Urinary bladder (tissue), 4 donors: Measurements from ENCODE around the gene C1QTNF8. TPM values are rescaled to one million over a fixed set of nuclear protein-coding genes. Genes with fewer than 3 reads are reported as not detected.

Experiments used
- DNase-seq: peaks from one replicate; pipeline ENCODE4 v3.0.0-alpha.2; 2015; ENCODE audit errors: extremely low spot score
- H3K27ac ChIP-seq: one replicate; pipeline ENCODE4 v1.5.1; 2013; ENCODE audit warnings: low read depth, mild to moderate bottlenecking, moderate library complexity
- H3K36me3 ChIP-seq: one replicate; pipeline ENCODE4 v1.6.1; 2013; ENCODE audit warnings: mild to moderate bottlenecking, moderate library complexity; ENCODE audit not compliant: insufficient read depth
- H3K4me1 ChIP-seq: one replicate; pipeline ENCODE4 v1.6.1; 2013; ENCODE audit warnings: mild to moderate bottlenecking, moderate library complexity; ENCODE audit not compliant: insufficient read depth
- H3K4me3 ChIP-seq: one replicate; pipeline ENCODE4 v1.5.1; 2013; ENCODE audit warnings: low read depth, low read length
- WGBS: extraction: QIAGEN DNeasy Blood & Tissue Kit; methylation state at CpG from one replicate; pipeline ENCODE4 v1.1.7; 2013; 5-methylcytosine and 5-hydroxymethylcytosine counted together
- polyA plus RNA-seq: library from polyadenylated mRNA; stranded (reverse); fragments of 200-250 nt; gene quantifications from one replicate; pipeline ENCODE4 v1.2.3, GENCODE V29; 2013
- total RNA-seq: library from RNA; depleted of rRNA; stranded (reverse); fragments of >200 nt; gene quantifications from one replicate; pipeline ENCODE4 v1.2.3, GENCODE V29; 2014
- donor health status: healthy with polysubstance abuse.
- donor health status: healthy.

Gene C1QTNF8
- total and polyA plus RNA-seq, 2 donors = not detected

DNA sequence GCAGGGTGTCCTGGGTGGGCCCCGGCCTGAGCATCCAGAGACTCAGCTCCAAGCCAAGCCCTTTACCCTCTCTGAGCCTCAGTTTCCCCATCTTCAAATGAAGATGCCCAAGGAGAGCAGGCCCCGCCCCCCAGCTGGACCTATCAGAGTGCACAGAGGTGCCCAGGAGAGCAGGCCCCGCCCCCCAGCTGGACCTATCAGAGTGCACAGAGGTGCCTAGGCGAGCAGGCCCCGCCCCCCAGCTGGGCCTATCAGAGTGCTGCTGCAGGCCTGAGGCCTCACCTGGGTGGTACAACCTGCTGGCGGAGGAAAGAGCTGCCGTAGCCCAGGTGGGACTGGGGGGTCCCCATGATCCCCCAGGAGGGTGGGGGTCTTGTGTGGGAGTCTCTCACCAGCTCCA lies 26.9 kb downstream of the C1QTNF8 start:
- DNase-seq = no peak
- no peak overlapping the region for H3K27ac ChIP-seq
- H3K36me3 ChIP-seq = no peaks in the 10 kb centered on the region
- WGBS = 88% methylated on average over 7 of the region's 7 CpGs
- H3K4me3 ChIP-seq = no peak overlapping the region
- no peaks in the 10 kb centered on the region for H3K4me1 ChIP-seq

DNA sequence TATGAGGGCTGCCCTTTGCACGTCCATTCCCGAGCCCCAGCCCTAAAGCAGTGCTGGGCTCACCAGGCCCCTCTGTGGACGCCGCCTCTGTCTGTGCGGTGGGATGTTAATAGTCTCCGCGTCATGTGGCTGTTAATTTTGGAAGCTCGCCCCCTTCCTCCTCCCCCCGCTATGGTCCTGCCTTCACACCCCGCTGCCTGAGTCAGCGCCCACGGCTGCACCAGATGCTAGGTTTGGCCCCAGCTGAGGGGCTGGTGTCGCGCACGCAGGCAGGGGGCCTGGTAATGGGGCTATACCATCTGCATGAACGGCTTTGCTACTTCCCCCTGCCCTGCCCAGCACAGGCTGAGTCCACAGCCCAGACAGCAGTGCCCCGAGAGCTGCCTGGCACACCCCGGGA lies 27.6 kb downstream of the C1QTNF8 start:
- no peak for DNase-seq
- no peaks in the 10 kb centered on the region for H3K4me1 ChIP-seq
- H3K27ac ChIP-seq = no peak overlapping the region
- 60% methylated on average over 18 of the region's 18 CpGs for WGBS
- no peaks in the 10 kb centered on the region for H3K36me3 ChIP-seq
- H3K4me3 ChIP-seq = no peak overlapping the region

DNA sequence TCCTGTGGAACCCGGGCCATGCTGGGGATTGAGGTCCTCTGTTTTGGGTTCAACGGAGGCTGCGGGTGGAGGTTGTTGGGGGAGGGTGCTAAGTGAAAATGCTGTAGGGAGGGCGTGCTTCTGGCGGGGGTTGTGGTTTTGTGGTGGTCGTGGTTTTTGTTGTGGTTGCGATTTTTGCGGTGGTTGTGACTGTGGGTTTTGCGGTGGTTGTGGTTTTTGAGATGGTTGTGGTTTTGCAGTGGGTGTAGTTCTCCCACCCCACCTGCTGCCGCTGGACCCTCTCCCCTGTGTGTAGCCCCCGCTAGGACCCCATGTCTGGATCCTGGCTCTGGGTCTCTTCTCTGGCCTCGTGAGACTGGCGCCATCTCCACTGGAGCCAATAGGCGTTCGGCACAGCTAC lies 28.4 kb downstream of the C1QTNF8 start:
- Histone ChIP-seq H3K27ac (no peak overlapping the region), H3K4me1 (no peaks in the 10 kb centered on the region), H3K36me3 (no peaks in the 10 kb centered on the region), H3K4me3 (no peak overlapping the region)
- no peak for DNase-seq
- WGBS = 70% methylated on average over 15 of the region's 15 CpGs

- DNase-seq = no peak
- no peak overlapping the region for H3K27ac ChIP-seq
- 63% methylated on average over 24 of the region's 24 CpGs for WGBS
Observed at GRCh38 chr16:1066584-1067172, 29.4 kb downstream of the C1QTNF8 start.

DNA sequence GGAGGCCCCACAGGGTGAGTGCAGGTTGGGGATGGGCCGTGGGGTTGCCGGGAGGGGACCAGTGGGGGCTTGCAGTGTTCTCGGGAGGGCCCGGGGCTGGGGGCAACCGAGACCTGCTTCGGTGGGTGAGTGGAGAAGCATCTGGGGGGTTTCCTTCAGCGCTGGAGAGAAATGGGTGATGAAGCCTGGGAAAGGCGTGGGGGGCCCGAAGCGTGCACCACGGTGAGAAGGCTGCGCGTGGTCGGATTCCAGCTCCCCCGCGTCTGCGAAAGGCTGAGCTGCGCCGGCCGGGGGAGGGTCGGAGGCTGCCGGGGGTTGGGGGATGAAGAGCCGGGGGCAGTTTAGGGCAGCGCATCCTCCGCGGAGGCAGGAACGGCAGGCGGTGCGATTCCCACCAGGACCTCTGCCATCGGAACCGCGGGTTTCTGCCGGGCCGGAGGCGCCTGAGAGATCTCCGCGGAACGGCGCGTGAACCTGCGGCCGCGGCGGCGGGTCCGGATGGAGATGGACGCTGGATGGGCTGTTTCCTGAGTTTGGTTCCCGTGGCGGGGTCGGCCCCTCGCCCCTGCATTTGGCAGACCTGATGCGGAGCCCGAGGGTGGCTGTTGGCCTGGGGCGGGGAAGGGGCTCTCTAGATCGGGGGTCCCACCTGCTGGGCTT lies 30.4 kb downstream of the C1QTNF8 start:
- WGBS = 21% methylated on average over 55 of the region's 55 CpGs

More at GRCh38 chr16:1066584-1067172, 29.4 kb downstream of the C1QTNF8 start:
- Histone ChIP-seq H3K4me1 (no peaks in the 10 kb centered on the region), H3K4me3 (no peak overlapping the region), H3K36me3 (no peaks in the 10 kb centered on the region)

GRCh38 chr16:1063728-1064127 lies 32.3 kb downstream of the C1QTNF8 start:
- WGBS = 77% methylated on average over 21 of the region's 21 CpGs
- no peaks in the 10 kb centered on the region for H3K4me1 ChIP-seq
- H3K36me3 ChIP-seq = no peaks in the 10 kb centered on the region
- H3K4me3 ChIP-seq = no peak overlapping the region
- no peak overlapping the region for H3K27ac ChIP-seq
- no peak for DNase-seq

More for the DNA sequence above, 30.4 kb downstream of the C1QTNF8 start:
- Histone ChIP-seq H3K36me3 (no peaks in the 10 kb centered on the region), H3K27ac (no peak overlapping the region), H3K4me3 (no peak overlapping the region), H3K4me1 (no peaks in the 10 kb centered on the region)
- DNase-seq = no peak

DNA sequence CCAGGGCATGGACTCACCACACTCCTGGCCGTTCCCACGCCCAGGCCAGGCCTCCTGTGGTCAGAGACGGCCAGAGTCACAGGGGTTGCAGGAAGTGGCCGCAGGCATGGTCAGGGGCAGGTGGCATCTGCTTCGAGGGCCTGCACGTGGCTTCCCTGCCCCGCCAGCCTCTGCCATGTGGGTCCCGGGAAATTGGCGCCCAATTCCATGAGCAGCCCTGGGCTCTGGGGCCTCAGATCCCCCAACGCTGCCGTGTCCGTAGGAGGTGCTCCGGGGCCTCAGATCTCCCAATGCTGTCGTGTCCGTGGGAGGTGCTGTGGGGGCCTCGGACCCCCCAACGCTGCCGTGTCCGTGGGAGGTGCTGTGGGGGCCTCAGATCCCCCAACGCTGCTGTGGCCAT lies 33.1 kb downstream of the C1QTNF8 start:
- 73% methylated on average over 20 of the region's 20 CpGs for WGBS
- no peak for DNase-seq

GRCh38 chr16:1061769-1062505 lies 34.1 kb downstream of the C1QTNF8 start:
- Histone ChIP-seq H3K4me1 (no peaks in the 10 kb centered on the region), H3K36me3 (no peaks in the 10 kb centered on the region), H3K27ac (no peak overlapping the region), H3K4me3 (no peak overlapping the region)
- WGBS = 86% methylated on average over 43 of the region's 43 CpGs
- no peak for DNase-seq

More for the DNA sequence above, 33.1 kb downstream of the C1QTNF8 start:
- Histone ChIP-seq H3K36me3 (no peaks in the 10 kb centered on the region), H3K27ac (no peak overlapping the region), H3K4me1 (no peaks in the 10 kb centered on the region), H3K4me3 (no peak overlapping the region)

DNA sequence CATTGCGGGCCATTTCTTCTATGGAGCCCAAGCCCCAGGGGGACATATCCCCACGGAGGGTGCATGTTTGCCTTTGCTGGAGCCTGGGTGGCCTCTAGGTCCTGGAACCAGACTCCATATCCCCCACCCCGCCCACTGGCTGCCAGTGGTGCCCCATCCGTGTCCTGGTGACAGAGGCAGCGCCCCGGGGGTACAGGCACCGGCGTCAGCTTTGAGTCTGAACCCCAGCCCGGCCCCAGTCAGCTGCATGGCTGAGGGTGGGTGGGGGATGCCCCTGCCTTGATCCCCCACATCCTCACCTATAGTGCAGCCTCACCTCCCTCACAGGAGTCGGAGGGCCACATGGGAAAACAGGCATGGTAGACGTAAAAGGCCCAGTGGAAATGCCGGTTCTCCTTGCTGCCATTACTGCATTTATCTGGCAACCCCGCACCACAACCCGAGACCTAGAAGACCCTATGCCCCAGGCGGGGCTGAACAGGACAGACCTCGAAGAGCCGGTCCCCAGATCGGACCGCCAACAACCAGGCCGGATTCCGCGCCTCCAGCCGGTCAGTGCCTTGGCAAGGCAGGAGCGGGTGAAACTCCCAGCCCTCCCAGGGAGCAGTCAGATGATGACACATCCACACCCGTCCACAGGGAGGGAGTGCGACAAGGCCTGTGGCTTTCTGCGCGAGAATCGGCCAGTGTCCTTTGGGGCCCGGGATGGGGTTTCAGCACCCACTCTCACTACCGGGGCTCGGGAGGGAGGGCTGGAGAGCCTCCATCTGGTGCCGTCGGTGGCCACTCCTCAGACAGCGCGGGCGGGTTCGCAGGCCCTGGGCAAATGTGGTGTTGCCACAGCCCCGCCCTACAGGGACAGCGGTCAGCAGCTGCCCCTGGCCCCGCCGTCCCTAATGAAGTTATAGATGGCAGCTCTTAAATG lies 35.4 kb downstream of the C1QTNF8 start:
- no peaks in the 10 kb centered on the region for H3K36me3 ChIP-seq
- WGBS = 76% methylated on average over 42 of the region's 42 CpGs
- no peak overlapping the region for H3K4me3 ChIP-seq
- H3K4me1 ChIP-seq = no peaks in the 10 kb centered on the region
- DNase-seq = no peak
- H3K27ac ChIP-seq = no peak overlapping the region

DNA sequence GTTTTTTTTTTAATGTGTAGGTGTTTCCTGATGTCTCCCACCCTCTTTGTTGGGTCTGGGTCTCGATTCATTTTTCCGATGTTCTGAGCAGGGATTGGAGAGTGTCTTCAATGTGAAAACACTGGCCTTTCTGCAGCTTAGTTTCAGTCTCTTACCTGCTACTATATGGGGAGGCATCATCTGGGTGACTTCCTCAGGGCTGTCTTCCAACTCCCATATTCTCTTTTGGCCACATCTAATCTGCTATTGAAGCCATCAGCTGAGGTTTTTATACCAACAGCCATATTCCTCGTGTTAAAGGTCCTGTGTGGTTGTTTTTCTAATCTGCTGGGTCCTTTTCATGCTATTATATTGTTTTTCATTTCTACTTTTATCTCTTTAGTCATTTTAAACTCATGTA lies 36.7 kb downstream of the C1QTNF8 start:
- no peak for DNase-seq
- Histone ChIP-seq H3K4me3 (no peak overlapping the region), H3K27ac (no peak overlapping the region), H3K36me3 (no peaks in the 10 kb centered on the region), H3K4me1 (no peaks in the 10 kb centered on the region)
- WGBS = 97% methylated on average over 3 of the region's 3 CpGs

GRCh38 chr16:1058216-1058615 lies 37.8 kb downstream of the C1QTNF8 start:
- no peak overlapping the region for H3K27ac ChIP-seq
- no peaks in the 10 kb centered on the region for H3K4me1 ChIP-seq
- no peak overlapping the region for H3K4me3 ChIP-seq
- H3K36me3 ChIP-seq = no peaks in the 10 kb centered on the region
- 43% methylated on average over 14 of the region's 14 CpGs for WGBS
- DNase-seq = no peak

DNA sequence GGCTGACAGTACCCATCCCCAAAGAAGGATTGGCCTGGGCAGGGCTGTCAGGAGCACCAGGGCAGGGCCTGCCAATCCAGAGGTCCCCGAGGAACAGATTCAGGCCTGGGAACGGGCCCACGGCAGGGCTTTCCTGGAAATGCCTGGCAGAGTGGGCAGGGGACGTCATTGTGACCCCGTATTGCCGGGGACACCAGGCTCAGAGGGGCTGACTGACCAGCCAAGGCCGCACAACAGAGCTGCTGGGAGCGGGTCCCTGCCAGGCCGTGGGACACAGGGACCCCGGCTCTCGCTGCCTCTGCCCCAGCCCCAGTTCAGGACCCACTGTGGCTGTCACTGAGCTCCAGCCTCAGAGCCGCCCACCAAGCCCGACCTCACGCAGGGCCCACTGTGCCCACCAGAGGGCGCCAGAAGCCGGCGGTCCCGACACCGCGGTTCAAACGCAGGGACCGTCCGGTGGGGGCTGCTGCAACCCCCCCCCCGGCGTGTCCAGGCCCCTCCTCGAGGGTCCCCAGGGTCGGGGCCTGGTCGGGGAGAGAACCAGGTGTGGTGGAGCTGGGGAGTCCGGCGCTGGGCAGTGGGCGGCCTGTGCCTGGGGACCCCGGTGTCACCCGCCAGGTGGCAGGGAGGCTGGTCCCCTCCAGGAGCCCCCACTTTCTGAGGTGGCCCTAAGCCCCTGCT lies 38.7 kb downstream of the C1QTNF8 start:
- Histone ChIP-seq H3K36me3 (no peaks in the 10 kb centered on the region), H3K4me1 (no peaks in the 10 kb centered on the region), H3K27ac (no peak overlapping the region), H3K4me3 (no peak overlapping the region)
- WGBS = 25% methylated on average over 33 of the region's 33 CpGs
- DNase-seq = no peak

DNA sequence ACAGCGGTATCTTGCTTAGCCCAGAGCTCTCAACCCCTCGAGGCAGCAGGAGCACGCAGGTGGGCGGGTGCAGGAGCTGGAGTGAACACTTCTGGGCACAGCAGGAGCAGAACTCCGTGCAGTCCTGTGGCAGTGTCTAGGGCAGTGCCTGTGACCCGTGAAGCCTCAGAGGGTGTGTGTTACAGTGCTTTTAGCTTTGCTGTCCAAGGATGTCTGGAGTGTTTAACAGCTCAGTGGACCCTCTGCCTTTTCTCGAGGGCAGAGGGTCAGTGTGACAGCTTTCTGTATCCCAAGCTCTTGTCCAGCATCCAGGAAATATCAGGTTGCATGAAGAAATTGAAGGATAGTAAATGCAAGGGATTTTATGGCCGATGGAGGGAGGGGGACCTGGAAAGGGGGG lies 39.8 kb downstream of the C1QTNF8 start:
- WGBS = 57% methylated on average over 8 of the region's 8 CpGs
- Histone ChIP-seq H3K4me3 (no peak overlapping the region), H3K36me3 (no peaks in the 10 kb centered on the region), H3K4me1 (no peaks in the 10 kb centered on the region), H3K27ac (no peak overlapping the region)
- no peak for DNase-seq
